Trophoblast cell (in vitro differentiated cells and primary cell): ENCODE data around the gene DRAP1.

Experiments
- DNase-seq, 2 donors: peaks; one replicate each; pipeline ENCODE4 v3.0.0-alpha.2; 2016
- H2AFZ ChIP-seq: 2 replicates; pipeline ENCODE4 v1.6.1; 2013; ENCODE audit warnings: low read length, moderate library complexity, mild to moderate bottlenecking; ENCODE audit not compliant: insufficient read depth, poor library complexity
- H2AK5ac ChIP-seq: 2 replicates; pipeline ENCODE4 v1.6.1; 2013; ENCODE audit warnings: mild to moderate bottlenecking, low read length
- H2BK120ac ChIP-seq: 2 replicates; pipeline ENCODE4 v1.6.1; 2013; ENCODE audit warnings: low read length, mild to moderate bottlenecking, moderate library complexity; ENCODE audit not compliant: insufficient read depth, poor library complexity
- H2BK12ac ChIP-seq: 2 replicates; pipeline ENCODE4 v1.6.1; 2013; ENCODE audit warnings: mild to moderate bottlenecking, low read length, moderate library complexity
- H2BK5ac ChIP-seq: 2 replicates; pipeline ENCODE4 v1.6.1; 2013; ENCODE audit warnings: low read length, low read depth, moderate library complexity, mild to moderate bottlenecking; ENCODE audit not compliant: poor library complexity
- H3K14ac ChIP-seq: 2 replicates; pipeline ENCODE4 v1.6.1; 2013; ENCODE audit warnings: mild to moderate bottlenecking, low read length
- H3K18ac ChIP-seq: 2 replicates; pipeline ENCODE4 v1.6.1; 2013; ENCODE audit warnings: mild to moderate bottlenecking, low read length
- H3K23ac ChIP-seq: 2 replicates; pipeline ENCODE4 v1.6.1; 2013; ENCODE audit warnings: low read length
- H3K27ac ChIP-seq: 2 replicates; pipeline ENCODE4 v1.5.1; 2013; ENCODE audit warnings: low read depth, mild to moderate bottlenecking, inconsistent platforms, low read length, moderate library complexity
- H3K27me3 ChIP-seq: 2 replicates; pipeline ENCODE4 v1.6.1; 2013; ENCODE audit warnings: inconsistent platforms, mild to moderate bottlenecking, low read length, moderate library complexity; ENCODE audit not compliant: insufficient read depth
- H3K36me3 ChIP-seq, 2 experiments: 1 replicate in 1 of 2; 2 replicates in 1 of 2; pipeline ENCODE4 v1.6.1; 2013; ENCODE audit warnings: low read length in 2 of 2, mild to moderate bottlenecking in 2 of 2, moderate library complexity in 1 of 2; ENCODE audit not compliant: insufficient read depth in 2 of 2, control insufficient read depth in 1 of 2
- H3K4ac ChIP-seq: 2 replicates; pipeline ENCODE4 v1.6.1; 2013; ENCODE audit warnings: low read depth, mild to moderate bottlenecking, low read length, moderate library complexity
- H3K4me1 ChIP-seq, 2 experiments: 1 replicate in 1 of 2; 2 replicates in 1 of 2; pipeline ENCODE4 v1.6.1; 2013; ENCODE audit warnings: low read length in 2 of 2, mild to moderate bottlenecking in 2 of 2, moderate library complexity in 1 of 2; ENCODE audit not compliant: insufficient read depth in 2 of 2, control insufficient read depth in 1 of 2
- H3K4me2 ChIP-seq: 2 replicates; pipeline ENCODE4 v1.6.1; 2013; ENCODE audit warnings: inconsistent platforms, mild to moderate bottlenecking, low read length, moderate library complexity
- H3K4me3 ChIP-seq: 2 replicates; pipeline ENCODE4 v1.5.1; 2013; ENCODE audit warnings: mild to moderate bottlenecking, low read depth, low read length, inconsistent platforms
- H3K79me1 ChIP-seq: one replicate; pipeline ENCODE4 v1.6.1; 2013; ENCODE audit warnings: low read length
- H3K79me2 ChIP-seq: 2 replicates; pipeline ENCODE4 v1.6.1; 2013; ENCODE audit warnings: low read length, mild to moderate bottlenecking; ENCODE audit not compliant: control insufficient read depth, insufficient read depth, poor library complexity
- H3K9ac ChIP-seq: 2 replicates; pipeline ENCODE4 v1.6.1; 2013; ENCODE audit warnings: mild to moderate bottlenecking, low read length
- H3K9me3 ChIP-seq: 2 replicates; pipeline ENCODE4 v1.6.1; 2013; ENCODE audit warnings: low read depth, mild to moderate bottlenecking, control low read depth, inconsistent platforms, low read length; ENCODE audit not compliant: insufficient read depth
- H4K12ac ChIP-seq: 2 replicates; pipeline ENCODE4 v1.6.1; 2013; ENCODE audit warnings: low read depth, mild to moderate bottlenecking, low read length, moderate library complexity
- H4K8ac ChIP-seq: 2 replicates; pipeline ENCODE4 v1.6.1; 2013; ENCODE audit warnings: low read depth, mild to moderate bottlenecking, low read length, moderate library complexity
- H4K91ac ChIP-seq: one replicate; pipeline ENCODE4 v1.6.1; 2013; ENCODE audit warnings: low read depth, mild to moderate bottlenecking, low read length, moderate library complexity
- WGBS: extraction: QIAGEN DNeasy Blood & Tissue Kit; methylation state at CpG from one replicate; pipeline ENCODE4 v1.1.7; 2013; ENCODE audit warnings: missing lambda C conversion rate; ENCODE audit not compliant: insufficient read length, insufficient coverage; ENCODE audit errors: extremely low coverage; 5-methylcytosine and 5-hydroxymethylcytosine counted together

DRAP1 gene

GRCh38 chr11:65945430-65945911 is 26.2 kb downstream of the DRAP1 start, which contains the start of gene TSGA10IP:
TSS of gene TSGA10IP (plus strand) at chr11:65945480. CDS start at chr11:65945676, 196 bp downstream.
- H3K4ac ChIP-seq: no peak within 1 kb of the TSS
- no peaks in the 10 kb centered on the region for H3K79me2 ChIP-seq
- H3K9ac ChIP-seq: no peak within 1 kb of the TSS

DNA sequence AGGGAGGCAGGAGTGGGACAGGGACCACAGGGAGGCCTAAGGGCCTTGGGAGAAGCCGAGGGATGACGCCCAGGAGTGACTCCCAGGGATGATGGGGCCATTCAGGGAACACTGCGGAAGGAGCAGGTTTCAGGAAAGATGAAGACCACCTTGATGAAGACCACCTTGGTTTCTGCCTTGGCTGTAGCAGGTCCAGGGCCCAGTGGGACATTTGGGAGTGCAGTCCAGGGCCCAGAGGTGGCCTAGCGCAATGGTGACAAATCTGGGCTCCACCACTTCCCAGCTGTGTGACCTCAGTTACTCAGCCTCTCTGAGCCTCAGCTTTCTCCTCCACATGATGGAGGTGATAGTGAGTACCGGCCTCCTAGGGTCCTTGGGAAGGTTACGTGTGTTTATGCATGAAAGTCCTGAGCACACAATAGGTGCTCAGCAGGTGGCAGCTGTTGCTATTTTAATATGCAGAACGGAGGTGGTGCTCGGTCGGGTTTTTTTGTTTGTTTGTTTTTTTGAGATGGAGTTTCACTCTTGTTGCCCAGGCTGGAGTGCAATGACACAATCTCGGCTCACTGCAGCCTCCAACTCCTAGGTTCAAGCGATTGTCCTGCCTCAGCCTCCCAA is 26.8 kb downstream of the DRAP1 start:
- Histone ChIP-seq H2BK12ac (no peak overlapping the region), H3K4me2 (no peak overlapping the region), H4K12ac (no peak overlapping the region), H2AFZ (no peak overlapping the region), H3K27me3 (no peaks in the 10 kb centered on the region), H3K4me1 (no peaks in the 10 kb centered on the region), H2BK120ac (no peak overlapping the region), H3K9me3 (no peaks in the 10 kb centered on the region), H3K27ac (no peak overlapping the region), H3K18ac (no peak overlapping the region), H3K36me3 (no peaks in the 10 kb centered on the region), H3K9ac (no peak overlapping the region), H2AK5ac (no peak overlapping the region), H3K4ac (no peak overlapping the region), H2BK5ac (no peak overlapping the region), H3K14ac (no peak overlapping the region), H3K79me2 (no peaks in the 10 kb centered on the region), H3K23ac (no peak overlapping the region), H3K79me1 (no peaks in the 10 kb centered on the region), H3K4me3 (no peak overlapping the region), H4K91ac (no peak overlapping the region), H4K8ac (no peak overlapping the region)
- no peak for DNase-seq
- no CpG with 5 or more reads among the region's 11 CpGs for WGBS

More at GRCh38 chr11:65945430-65945911, 26.2 kb downstream of the DRAP1 start, which contains the start of gene TSGA10IP:
- no peak within 1 kb of the TSS for H4K12ac ChIP-seq
- no peak within 1 kb of the TSS for H3K27ac ChIP-seq
- no peaks in the 10 kb centered on the region for H3K36me3 ChIP-seq
- no peak within 1 kb of the TSS for H3K14ac ChIP-seq
- H4K91ac ChIP-seq: no peak within 1 kb of the TSS
- H2BK5ac ChIP-seq: no peak within 1 kb of the TSS
- DNase-seq: no peak
- no peak within 1 kb of the TSS for H2AFZ ChIP-seq
- H3K4me3 ChIP-seq: no peak within 1 kb of the TSS
- H3K9me3 ChIP-seq: no peaks in the 10 kb centered on the region
- H2BK120ac ChIP-seq: no peak within 1 kb of the TSS
- H2AK5ac ChIP-seq: no peak within 1 kb of the TSS
- no peak within 1 kb of the TSS for H3K23ac ChIP-seq
- H2BK12ac ChIP-seq: no peak within 1 kb of the TSS
- no CpG with 5 or more reads among the region's 13 CpGs for WGBS
- H3K4me1 ChIP-seq: no peaks in the 10 kb centered on the region
- H3K18ac ChIP-seq: no peak within 1 kb of the TSS
- no peak within 1 kb of the TSS for H3K4me2 ChIP-seq
- H3K79me1 ChIP-seq: no peaks in the 10 kb centered on the region
- no peaks in the 10 kb centered on the region for H3K27me3 ChIP-seq
- no peak within 1 kb of the TSS for H4K8ac ChIP-seq

DNA sequence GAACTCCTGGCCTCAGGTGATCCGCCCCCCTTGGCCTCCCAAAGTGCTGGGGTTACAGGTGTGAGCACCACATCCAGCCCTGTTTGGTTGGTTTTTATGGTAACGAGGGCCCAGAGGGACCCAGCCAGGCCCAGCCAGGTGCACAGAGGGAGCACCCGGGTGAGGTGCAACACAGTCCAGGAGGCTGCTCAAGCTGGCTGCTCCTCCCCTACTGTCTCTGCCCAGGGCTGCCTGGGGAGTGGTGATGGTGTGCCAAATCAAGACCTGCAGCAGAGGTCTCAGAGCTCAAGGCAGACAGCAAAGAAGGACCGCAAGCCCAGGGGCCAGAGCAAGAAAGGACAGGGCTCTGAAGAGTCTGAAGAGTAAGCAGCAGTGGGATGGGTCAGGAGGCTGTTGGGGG is 27.4 kb downstream of the DRAP1 start:
- Histone ChIP-seq H3K36me3 (no peaks in the 10 kb centered on the region), H3K27ac (no peak overlapping the region), H3K4me2 (no peak overlapping the region), H3K79me2 (no peaks in the 10 kb centered on the region), H2BK12ac (no peak overlapping the region), H3K79me1 (no peaks in the 10 kb centered on the region), H4K12ac (no peak overlapping the region), H3K4me1 (no peaks in the 10 kb centered on the region), H3K4me3 (no peak overlapping the region), H2BK120ac (no peak overlapping the region), H3K27me3 (no peaks in the 10 kb centered on the region), H2BK5ac (no peak overlapping the region), H3K9me3 (no peaks in the 10 kb centered on the region), H3K14ac (no peak overlapping the region), H2AFZ (no peak overlapping the region), H4K8ac (no peak overlapping the region), H3K18ac (no peak overlapping the region), H2AK5ac (no peak overlapping the region), H3K9ac (no peak overlapping the region), H3K4ac (no peak overlapping the region), H3K23ac (no peak overlapping the region), H4K91ac (no peak overlapping the region)
- no peak for DNase-seq
- WGBS: no CpG with 5 or more reads among the region's 4 CpGs

- Histone ChIP-seq H3K23ac (no peak overlapping the region), H2AK5ac (no peak overlapping the region)
These were observed 27.9 kb downstream of the DRAP1 start for GRCh38 chr11:65947133-65947532.

More at GRCh38 chr11:65947133-65947532, 27.9 kb downstream of the DRAP1 start:
- no peaks in the 10 kb centered on the region for H3K9me3 ChIP-seq
- H3K4me2 ChIP-seq: no peak overlapping the region
- H2BK5ac ChIP-seq: no peak overlapping the region
- H3K79me2 ChIP-seq: no peaks in the 10 kb centered on the region
- DNase-seq: no peak
- no peak overlapping the region for H3K9ac ChIP-seq
- no CpG with 5 or more reads among the region's 13 CpGs for WGBS
- H2AFZ ChIP-seq: no peak overlapping the region
- H3K14ac ChIP-seq: no peak overlapping the region
- H3K4me3 ChIP-seq: no peak overlapping the region
- no peak overlapping the region for H4K91ac ChIP-seq
- H3K4me1 ChIP-seq: no peaks in the 10 kb centered on the region
- no peak overlapping the region for H3K27ac ChIP-seq
- no peak overlapping the region for H3K18ac ChIP-seq
- no peaks in the 10 kb centered on the region for H3K79me1 ChIP-seq
- H3K4ac ChIP-seq: no peak overlapping the region
- H3K36me3 ChIP-seq: no peaks in the 10 kb centered on the region
- H2BK120ac ChIP-seq: no peak overlapping the region
- no peak overlapping the region for H2BK12ac ChIP-seq
- no peaks in the 10 kb centered on the region for H3K27me3 ChIP-seq
- no peak overlapping the region for H4K12ac ChIP-seq
- no peak overlapping the region for H4K8ac ChIP-seq
